ENCODE measurements around the gene THOP1.
"Not testable (repeated sequence)": the region's sequence is repeated elsewhere in the genome, so short reads cannot be mapped to it uniquely, and the experiment has no call there.

THOP1 gene

DNA sequence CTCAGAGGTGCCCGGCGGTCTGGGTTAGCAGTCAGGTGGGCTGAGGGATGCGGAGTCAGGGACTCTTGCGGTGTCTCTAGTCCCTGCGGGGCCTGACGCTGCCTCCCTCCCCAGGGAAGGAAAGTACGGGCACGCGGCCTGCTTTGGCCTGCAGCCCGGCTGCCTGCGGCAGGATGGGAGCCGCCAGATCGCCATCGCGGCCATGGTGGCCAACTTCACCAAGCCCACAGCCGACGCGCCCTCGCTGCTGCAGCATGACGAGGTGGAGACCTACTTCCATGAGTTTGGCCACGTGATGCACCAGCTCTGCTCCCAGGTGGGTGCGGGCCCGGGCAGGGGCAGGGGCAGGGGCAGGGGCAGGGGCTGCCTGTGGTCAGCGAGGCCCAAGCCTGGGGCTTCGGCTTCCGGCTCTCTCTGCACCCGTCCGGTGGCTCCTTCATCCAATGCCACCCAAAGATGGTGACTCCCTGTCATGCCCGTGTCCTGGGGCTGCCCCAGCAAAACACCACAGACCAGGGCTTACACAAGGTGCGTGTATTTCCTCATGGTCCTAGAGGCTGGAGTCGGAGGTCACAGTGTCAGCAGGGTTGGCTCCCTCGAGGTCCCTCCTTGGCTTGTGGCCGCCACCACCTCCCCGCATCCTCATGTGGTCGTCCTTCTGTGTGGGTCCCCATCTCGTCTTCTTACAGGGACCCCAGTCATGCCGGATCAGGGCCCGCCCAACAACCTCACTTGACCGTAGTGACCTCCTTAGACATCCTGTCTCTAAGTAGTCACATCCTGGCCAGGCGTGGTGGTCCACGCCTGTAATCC lies 23.0 kb downstream of the THOP1 start:
- no peak for TF ChIP-seq ZNF274 (IDR thresholded peaks at IDR 0.05; ENCODE audit: low read depth, low read length)
- H3K4me3 ChIP-seq (ENCODE audit: low read length) = no peak overlapping the region

DNA sequence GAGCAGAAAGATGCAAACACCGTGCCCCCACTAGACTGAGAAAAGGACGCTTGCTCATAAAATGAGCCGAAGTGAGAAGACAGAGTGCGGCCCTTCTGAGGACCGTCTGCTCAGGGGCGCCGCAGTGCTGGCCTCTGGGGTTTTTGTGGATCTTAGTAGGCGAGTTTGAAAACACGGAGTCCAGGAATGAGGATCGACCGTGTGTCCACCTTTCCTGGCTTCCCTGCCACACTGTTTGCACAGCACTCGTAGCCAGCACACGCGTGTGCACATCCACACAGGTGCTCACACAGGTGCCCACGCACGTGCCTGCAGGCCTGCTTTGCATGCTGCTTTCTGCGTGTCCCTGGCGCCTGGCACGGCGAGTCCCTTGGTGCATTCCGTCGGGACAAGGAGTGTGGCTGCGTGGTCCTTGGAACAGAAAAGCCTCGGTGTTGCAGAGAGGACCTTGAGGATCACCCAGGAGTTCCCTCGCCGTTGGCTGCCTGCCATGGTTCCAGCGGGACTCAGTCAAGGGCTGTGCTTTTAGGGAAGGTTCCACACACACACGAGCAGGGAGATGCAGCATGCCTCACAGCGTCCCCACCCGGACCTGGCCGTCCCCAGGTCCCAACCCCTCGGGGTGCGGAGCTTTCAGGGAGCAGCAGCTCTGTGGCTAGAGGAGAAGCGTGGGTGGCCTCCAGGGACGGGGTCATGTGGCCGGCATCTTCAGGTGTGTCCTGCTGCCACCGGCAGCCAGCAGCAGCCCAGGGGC lies 24.3 kb downstream of the THOP1 start:
- TF ChIP-seq ZNF274 (IDR thresholded peaks at IDR 0.05; ENCODE audit: low read depth, low read length) = no peak
- H3K4me3 ChIP-seq (ENCODE audit: low read length) = no peak overlapping the region

DNA sequence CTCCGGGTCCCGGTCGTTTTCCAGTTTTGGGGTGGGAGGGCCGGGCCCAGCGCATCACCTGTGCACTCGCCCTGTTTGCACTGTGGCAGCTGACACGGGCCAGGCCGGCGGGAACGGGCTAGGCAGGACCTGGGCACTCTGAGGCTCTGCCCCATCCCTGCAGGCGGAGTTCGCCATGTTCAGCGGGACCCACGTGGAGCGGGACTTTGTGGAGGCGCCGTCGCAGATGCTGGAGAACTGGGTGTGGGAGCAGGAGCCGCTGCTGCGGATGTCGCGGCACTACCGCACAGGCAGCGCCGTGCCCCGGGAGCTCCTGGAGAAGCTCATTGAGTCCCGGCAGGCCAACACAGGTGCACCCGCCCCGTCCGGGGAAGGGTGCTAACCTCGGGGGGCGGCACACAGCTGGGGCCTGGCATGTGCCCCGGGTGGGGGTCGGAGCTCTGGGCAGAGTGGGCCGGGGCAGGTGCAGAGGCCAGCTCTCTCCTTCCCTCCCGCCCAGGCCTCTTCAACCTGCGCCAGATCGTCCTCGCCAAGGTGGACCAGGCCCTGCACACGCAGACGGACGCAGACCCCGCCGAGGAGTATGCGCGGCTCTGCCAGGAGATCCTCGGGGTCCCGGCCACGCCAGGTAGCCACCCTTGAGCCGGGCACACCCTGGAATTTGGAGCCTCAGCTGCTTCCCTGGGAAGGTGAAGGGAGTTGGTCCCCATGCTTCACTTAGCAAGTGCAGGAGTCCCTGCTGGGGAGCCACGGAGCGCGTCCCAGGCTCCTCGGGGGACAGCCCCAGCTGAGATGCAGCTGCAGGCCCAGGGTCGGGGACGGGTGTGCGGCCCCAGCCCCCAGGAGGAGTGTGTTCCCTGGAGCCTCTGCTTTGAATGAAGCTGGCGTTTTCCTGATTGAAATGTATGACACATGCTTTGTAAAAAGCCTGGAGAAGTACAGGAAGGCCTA lies 25.1 kb downstream of the THOP1 start:
- no peak overlapping the region for H3K4me3 ChIP-seq (ENCODE audit: low read length)
- TF ChIP-seq ZNF274 (IDR thresholded peaks at IDR 0.05; ENCODE audit: low read depth, low read length) = no peak

DNA sequence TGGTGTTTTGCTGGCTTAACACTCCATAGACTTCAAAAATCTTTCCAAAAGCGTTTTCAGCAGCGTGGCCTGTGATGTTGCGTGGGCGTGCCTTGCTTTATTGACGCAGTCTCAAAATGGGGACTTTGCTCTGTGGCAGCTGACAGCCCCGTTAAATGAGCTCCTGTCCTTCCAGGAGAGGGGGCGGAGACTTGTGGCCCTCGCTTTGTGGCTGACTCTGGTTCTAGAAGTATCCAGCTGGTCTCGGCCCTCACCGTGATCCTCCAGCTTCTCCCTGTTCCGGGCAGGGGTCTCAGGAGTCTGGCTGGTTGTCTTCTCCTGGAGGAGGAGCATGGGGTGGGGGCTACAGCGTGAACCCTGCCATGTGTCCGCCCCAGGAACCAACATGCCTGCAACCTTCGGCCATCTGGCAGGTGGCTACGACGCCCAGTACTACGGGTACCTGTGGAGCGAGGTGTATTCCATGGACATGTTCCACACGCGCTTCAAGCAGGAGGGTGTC lies 26.0 kb downstream of the THOP1 start:
- no peak overlapping the region for H3K4me3 ChIP-seq (ENCODE audit: low read length)
- TF ChIP-seq ZNF274 (IDR thresholded peaks at IDR 0.05; ENCODE audit: low read depth, low read length) = no peak

DNA sequence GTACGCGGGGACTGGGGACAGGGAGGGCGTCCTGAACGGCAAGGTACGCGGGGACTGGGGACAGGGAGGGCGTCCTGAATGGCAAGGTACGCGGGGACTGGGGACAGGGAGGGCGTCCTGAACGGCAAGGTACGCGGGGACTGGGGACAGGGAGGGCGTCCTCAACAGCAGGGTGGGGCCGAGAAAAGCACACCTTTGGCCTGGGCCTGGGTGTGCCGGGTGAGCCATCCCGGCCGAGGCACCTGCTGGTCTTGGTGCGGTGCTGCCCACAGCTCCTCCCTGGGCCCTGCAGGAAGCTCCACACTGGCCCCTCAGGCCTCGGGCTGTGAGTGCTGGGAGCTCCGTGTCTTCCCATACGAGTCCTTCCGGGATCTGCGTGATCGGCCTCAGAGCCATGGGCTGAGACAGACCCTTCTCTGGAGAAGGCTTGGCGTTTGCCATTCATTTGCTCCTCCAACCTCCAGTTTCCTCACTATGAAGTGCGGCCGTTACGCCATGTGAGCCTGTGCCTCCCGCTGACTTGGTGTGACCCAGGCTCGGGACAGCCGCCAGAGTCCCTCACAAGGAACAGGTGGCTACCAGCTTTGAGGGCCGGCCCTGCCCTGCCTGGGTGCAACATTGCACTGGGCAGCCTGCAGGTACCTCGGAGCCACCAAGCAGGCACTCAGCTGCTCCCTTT lies 26.6 kb downstream of the THOP1 start:
- no peak overlapping the region for H3K4me3 ChIP-seq (ENCODE audit: low read length)
- TF ChIP-seq ZNF274 (IDR thresholded peaks at IDR 0.05; ENCODE audit: low read depth, low read length) = no peak

DNA sequence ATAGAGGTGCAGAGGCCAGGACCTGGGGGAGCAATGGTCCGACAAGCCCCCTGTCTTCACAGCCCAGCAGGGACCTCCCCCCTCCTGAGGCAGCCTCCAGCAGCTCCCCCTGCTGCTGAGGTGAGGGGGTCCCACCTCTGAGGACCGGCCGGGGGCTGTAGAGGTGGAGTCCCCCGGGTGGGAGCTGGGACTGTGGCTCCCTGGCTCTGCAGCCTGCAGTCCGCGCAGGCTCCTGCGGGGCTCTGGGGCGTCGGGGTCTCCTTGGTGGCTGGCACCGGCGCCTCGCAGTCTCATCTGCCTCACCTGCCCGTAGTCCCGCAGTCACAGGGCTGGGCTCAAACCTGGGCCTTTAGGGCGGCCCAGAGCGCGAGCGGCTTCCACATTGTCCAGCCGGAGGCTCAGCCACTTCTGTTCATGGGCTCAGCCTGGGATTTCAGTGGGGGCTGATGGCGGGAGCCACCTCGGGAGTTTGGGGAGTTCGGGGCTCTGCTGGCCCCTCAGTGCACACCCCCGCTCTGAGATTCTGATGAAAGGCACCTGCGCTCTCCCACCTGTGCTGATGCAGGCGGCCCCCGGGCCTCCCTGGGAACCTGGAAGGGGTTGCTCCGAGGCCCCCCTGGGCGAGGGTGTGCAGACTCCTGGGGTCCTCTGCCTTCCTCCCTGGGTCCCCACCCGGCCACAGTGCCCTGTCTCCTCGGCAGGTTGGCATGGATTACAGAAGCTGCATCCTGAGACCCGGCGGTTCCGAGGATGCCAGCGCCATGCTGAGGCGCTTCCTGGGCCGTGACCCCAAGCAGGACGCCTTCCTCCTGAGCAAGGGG lies 27.3 kb downstream of the THOP1 start:
- no peak overlapping the region for H3K4me3 ChIP-seq (ENCODE audit: low read length)
- no peak for TF ChIP-seq ZNF274 (IDR thresholded peaks at IDR 0.05; ENCODE audit: low read depth, low read length)

DNA sequence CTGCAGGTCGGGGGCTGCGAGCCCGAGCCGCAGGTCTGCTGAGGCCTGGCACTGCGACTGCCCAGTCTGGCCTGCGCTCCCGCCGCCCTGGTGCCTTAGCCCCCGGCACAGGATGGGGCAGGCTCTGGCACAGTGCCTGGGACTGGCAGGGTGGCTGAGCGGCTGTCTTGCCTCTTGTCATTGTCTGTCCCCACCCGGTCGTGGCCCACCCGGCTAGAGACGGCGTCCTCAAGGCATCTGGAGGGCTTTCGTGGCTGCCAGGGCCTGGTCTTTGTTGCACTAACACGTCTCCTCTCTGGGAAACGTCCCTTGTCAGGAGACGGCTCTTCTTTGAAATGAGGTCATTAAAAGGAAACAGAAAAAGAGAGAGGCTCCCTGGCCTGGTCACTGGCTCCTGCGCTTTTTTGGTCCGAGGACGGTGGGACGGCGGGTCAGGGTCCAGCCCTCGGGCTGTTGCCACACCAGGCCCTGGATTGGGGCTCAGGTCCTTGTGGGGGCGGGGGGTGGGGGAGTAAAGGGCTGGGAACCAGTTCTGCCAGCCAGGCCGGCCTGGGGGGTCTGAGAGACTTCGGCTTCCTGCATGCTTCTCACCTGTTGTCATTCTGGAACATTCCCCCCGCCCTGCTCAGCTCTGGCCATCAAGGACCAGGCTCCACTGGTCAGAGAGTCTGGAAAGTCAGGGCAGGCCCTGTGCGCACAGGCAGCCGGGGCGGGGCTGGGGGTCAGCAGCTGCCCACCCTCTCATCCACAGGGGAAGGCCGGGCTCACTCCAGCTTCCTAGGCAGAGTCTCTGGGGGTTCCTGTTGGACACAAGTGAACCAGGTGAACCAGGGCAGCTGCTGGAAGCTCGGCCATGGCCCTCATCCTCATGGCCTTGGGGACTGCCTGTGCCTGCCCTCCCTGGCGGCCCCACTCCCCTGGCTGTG lies 28.2 kb downstream of the THOP1 start:
- H3K4me3 ChIP-seq (ENCODE audit: low read length) = no peak overlapping the region
- no peak for TF ChIP-seq ZNF274 (IDR thresholded peaks at IDR 0.05; ENCODE audit: low read depth, low read length)

DNA sequence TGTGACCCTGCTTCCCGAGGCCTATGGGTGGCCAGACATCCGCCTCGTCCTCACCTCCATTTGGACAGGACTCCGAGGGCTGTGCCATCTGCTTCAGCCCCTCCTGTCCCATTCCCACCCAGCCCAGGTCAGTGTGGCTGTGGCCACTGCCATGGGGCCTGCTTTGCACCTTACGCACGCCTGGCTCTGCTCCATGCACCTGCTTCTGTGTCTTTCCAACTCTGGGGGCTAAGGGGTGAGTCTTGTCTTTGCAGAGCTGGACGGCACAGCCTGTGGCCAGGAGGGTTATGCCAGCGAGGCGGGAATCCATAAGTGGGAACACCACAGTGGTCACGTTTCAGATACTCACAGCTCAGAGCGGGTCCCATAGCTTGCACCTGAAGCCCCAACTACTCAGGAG lies 29.1 kb downstream of the THOP1 start:
- no peak for TF ChIP-seq ZNF274 (IDR thresholded peaks at IDR 0.05; ENCODE audit: low read depth, low read length)
- no peak overlapping the region for H3K4me3 ChIP-seq (ENCODE audit: low read length)

DNA sequence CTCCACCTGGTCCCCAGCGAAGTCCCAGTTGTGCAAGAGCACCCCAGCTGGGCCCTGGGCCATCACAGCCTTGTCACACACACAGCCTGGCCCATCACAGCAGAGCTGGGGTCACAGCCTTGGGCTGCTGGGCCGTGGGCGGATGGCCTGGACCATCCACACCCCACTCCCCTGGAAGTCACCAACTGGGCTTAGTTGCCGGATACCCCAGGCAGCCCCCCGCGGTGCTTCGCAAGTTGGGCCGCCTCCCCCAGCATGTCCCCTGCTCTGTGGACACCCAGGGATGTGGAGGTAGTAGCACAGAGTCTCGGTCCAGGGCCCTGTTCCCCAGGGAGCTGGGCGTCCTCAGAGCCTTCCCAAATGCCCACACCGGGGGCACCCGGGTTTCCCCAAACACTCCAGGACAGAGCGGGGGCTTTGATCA lies 29.9 kb downstream of the THOP1 start:
- TF ChIP-seq ZNF274 (IDR thresholded peaks at IDR 0.05; ENCODE audit: low read depth, low read length) = no peak
- H3K4me3 ChIP-seq (ENCODE audit: low read length) = no peak overlapping the region

DNA sequence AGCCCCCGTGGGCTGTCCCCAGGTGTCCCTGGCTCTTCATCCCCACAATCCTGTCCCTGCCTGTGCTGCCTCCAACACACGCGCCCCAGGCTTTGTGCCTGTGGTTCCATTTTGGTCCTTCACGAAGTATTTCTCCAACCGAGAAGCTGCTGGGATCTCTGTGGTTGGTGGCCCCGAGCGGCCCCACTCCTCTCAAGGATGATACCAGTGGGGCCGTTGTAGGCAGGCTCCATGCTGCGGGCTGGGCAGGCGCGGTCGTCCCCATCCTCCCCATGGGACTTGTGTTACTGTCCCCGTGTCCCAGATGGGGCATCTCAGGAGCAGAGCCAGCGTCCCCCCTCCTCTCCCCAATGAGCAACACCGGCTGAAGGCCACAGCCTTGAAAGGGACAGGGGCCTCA lies 30.6 kb downstream of the THOP1 start:
- no peak for TF ChIP-seq ZNF274 (IDR thresholded peaks at IDR 0.05; ENCODE audit: low read depth, low read length)
- H3K4me3 ChIP-seq (ENCODE audit: low read length) = no peak overlapping the region

DNA sequence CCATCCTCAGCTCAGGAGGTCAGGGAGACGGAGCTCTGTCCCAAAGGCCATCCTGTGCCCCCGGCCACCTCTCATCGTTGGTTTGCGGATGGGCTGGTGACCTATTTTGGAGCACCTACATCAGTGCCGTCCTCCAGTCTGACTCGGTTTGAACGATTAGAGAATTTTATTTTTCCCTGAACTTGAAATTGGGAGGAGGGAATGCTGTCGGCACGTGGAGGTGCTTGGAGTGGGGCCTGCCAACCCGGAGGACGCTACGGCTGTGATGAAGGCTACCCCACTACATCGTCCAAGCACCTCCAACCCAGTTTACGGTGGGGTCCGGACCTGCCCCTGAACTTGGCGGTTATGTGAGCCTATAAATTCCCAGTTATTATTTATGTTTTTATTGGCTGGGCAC lies 31.3 kb downstream of the THOP1 start:
- TF ChIP-seq ZNF274 (IDR thresholded peaks at IDR 0.05; ENCODE audit: low read depth, low read length) = no peak
- H3K4me3 ChIP-seq (ENCODE audit: low read length) = no peak overlapping the region

DNA sequence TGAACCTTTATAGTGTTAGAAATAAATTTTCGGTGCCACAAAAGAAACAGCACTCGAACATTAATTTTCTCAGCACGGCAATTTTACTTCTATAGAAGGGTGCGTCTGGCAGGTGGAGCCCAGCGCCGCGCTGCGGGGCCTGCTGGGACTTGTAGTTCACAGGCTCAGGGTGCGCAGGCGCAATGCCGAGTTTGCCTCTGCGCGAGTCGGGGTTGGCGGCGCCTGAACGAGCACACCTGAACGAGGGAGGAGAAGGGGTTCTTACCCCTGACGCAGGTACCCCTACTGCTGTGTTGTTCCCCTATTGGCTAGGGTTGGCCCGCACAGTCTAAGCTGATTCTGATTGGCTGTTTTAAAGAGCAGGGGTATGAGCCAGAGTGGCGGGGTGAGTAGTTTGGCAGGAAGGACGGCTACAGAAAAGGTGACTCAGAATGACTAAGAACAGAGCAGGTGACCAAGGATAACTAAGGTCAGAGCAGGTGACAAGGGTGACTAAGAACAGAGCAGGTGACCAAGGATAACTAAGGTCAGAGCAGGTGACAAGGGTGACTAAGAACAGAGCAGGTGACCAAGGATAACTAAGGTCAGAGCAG lies 32.0 kb downstream of the THOP1 start:
- H3K4me3 ChIP-seq (ENCODE audit: low read length) = not testable (repeated sequence)
